ENCODE data around the gene STON2. TPM values are rescaled to one million over a fixed set of nuclear protein-coding genes. Genes with fewer than 3 reads are reported as not detected.
A peak's percentile ranks its signal among the peaks of the same experiment; 100 is the strongest.

STON2 gene
- total RNA-seq, 1 experiment from 2014 or later, result 9.1 TPM

GRCh38 chr14:81219210-81219758 lies 180.8 kb downstream of the STON2 start:
- DNase-seq, result peak; percentile 56 to 79
- Histone ChIP-seq H3K79me2 (ENCODE audit: low read depth) (peaks cover 52% of the 10 kb centered on the region), H3K4me3 (peak overlapping the region; percentile 92), H3K36me3 (ENCODE audit: low read depth) (peaks cover 8% of the 10 kb centered on the region; the same call in 1 of the 2 replicates), H3K27me3 (ENCODE audit: insufficient read depth, low read depth) (no peaks in the 10 kb centered on the region), H3K4me2 (peak overlapping the region; percentile 85), H3K9me3 (ENCODE audit: insufficient read depth, low read depth) (no peaks in the 10 kb centered on the region), H2AFZ (peak overlapping the region; percentile 83), H3K27ac (peak overlapping the region; percentile 75), H3K9me2 (ENCODE audit: insufficient read depth) (no peaks in the 10 kb centered on the region), H3K4me1 (replicated peaks; ENCODE audit: insufficient read depth) (peaks cover 25% of the 10 kb centered on the region), H3F3A (ENCODE audit: insufficient read depth, low read depth) (peaks cover 17% of the 10 kb centered on the region; the same call in 1 of the 2 replicates), H4K20me1 (ENCODE audit: insufficient read depth) (no peaks in the 10 kb centered on the region)
- POLR2A ChIA-PET (ENCODE audit: unreplicated experiment), result no interaction called here
- intact Hi-C loops (cut with micrococcal nuclease; ENCODE audit: unreplicated experiment), result no loop called here
- CTCF ChIA-PET, result no interaction called here
- no TSS peak for BruUV-seq (replicated peaks)
- no peak for TF ChIP-seq EZH2 (IDR thresholded peaks at IDR 0.05; ENCODE audit: low read depth)
- TF ChIP-seq CTCF (conservative IDR thresholded peaks at IDR 0.05), result no peak

GRCh38 chr14:81211844-81212243 lies 188.3 kb downstream of the STON2 start:
- Histone ChIP-seq H3K79me2 (ENCODE audit: low read depth) (peaks cover 44% of the 10 kb centered on the region), H3K4me2 (no peak overlapping the region), H3K4me1 (replicated peaks; ENCODE audit: insufficient read depth) (no peaks in the 10 kb centered on the region), H3K27me3 (ENCODE audit: insufficient read depth, low read depth) (no peaks in the 10 kb centered on the region), H2AFZ (no peak overlapping the region), H4K20me1 (ENCODE audit: insufficient read depth) (no peaks in the 10 kb centered on the region), H3K4me3 (no peak overlapping the region), H3K36me3 (ENCODE audit: low read depth) (peaks cover 8% of the 10 kb centered on the region; the same call in 1 of the 2 replicates), H3F3A (ENCODE audit: insufficient read depth, low read depth) (no peaks in the 10 kb centered on the region), H3K9me2 (ENCODE audit: insufficient read depth) (no peaks in the 10 kb centered on the region), H3K9me3 (ENCODE audit: insufficient read depth, low read depth) (no peaks in the 10 kb centered on the region), H3K27ac (no peak overlapping the region)
- no TSS peak for BruUV-seq (replicated peaks)
- intact Hi-C loops (cut with micrococcal nuclease; ENCODE audit: unreplicated experiment), result no loop called here
- DNase-seq, result no peak
- CTCF ChIA-PET, result no interaction called here
- POLR2A ChIA-PET (ENCODE audit: unreplicated experiment), result no interaction called here
- TF ChIP-seq EZH2 (IDR thresholded peaks at IDR 0.05; ENCODE audit: low read depth), result no peak
- 0 out of 2 replicates have a peak, but pooled peaks have one; percentile 33 for TF ChIP-seq CTCF (conservative IDR thresholded peaks at IDR 0.05)

Other genes starting within 250 kb of the STON2 start
- 6.7 and 13.9 TPM in 2 replicates for gene GTF2A1, start 179.4 kb downstream of the STON2 start, total RNA-seq (2021)
- gene SEL1L, start 133.5 kb upstream of the STON2 start, total RNA-seq (2021), result 14.6 and 17.4 TPM in 2 replicates